SH-SY5Y (cell line): ENCODE measurements around the gene BMP4.

Experiments used
- GATA2 ChIP-seq: IDR thresholded peaks from 2 replicates; pipeline ENCODE4 v1.6.1; 2011; ENCODE audit warnings: mild to moderate bottlenecking, low read depth, low read length
- GATA3 ChIP-seq: IDR thresholded peaks from 2 replicates; pipeline ENCODE4 v1.6.1; 2011; ENCODE audit warnings: low read depth, mild to moderate bottlenecking, low read length, moderate library complexity

DNA sequence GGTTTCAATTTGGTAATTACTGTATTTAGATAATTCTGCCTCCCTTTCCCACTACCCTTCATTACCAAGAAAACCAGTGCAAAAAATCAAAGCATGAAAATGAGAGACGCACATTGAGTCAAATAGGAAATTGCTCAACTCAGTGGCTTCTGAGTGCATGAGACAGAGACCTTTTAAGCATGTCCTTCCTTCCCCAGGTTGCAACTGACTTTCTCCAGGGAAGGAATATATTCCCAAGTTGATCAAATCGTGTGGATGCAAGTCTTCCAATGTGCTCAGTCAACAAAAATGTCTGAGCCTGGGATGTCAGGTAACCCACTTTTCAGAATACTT, 12.9 kb downstream of the BMP4 start:
- TF ChIP-seq GATA2 (no peak), GATA3 (no peak)
